CD4-positive, alpha-beta T cell treated with Interleukin-12 subunit alpha and Interleukin-12 subunit beta, for 1 hour (primary cell): ENCODE results near the gene COL4A2.

ENCODE experiments used
- DNase-seq: peaks from one replicate; pipeline ENCODE4 v3.0.0-alpha.2; 2020

COL4A2 gene

GRCh38 chr13:110323172-110323891 lies 16.2 kb downstream of the COL4A2 start:
- no peak for DNase-seq

- DNase-seq: no peak
Observed at GRCh38 chr13:110324026-110324749, 17.1 kb downstream of the COL4A2 start.

DNA sequence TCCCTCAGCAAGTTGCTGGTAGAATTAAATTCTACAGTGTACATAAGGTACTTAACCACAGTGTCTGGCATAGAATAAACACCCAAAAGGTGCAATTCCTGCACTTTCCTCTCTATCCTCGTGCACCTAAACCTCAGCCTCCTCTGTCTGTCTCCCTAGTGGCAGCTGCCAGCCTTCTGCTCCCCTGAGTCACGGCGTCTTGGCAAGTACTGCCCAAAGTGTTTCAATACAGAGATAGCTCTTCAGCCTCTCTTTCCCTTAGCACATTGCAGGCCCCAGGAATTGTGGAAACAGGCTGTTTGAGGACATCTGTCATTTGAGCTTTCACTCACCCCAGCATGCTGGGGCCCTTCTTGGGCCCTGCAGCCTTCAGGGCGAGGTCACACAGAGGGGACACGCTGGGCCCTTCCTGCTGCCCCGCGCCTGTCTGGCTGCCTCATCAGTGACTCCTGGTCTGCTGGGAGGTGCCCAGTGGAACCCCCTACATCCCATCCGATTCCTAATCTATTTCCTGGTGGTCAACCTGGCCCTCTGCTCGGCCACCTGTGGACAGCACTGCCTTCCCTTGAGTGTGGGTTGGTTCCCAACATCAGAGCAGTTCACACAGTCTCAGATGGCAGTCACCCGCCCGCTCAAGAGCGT lies 19.3 kb downstream of the COL4A2 start:
- DNase-seq: no peak

DNA sequence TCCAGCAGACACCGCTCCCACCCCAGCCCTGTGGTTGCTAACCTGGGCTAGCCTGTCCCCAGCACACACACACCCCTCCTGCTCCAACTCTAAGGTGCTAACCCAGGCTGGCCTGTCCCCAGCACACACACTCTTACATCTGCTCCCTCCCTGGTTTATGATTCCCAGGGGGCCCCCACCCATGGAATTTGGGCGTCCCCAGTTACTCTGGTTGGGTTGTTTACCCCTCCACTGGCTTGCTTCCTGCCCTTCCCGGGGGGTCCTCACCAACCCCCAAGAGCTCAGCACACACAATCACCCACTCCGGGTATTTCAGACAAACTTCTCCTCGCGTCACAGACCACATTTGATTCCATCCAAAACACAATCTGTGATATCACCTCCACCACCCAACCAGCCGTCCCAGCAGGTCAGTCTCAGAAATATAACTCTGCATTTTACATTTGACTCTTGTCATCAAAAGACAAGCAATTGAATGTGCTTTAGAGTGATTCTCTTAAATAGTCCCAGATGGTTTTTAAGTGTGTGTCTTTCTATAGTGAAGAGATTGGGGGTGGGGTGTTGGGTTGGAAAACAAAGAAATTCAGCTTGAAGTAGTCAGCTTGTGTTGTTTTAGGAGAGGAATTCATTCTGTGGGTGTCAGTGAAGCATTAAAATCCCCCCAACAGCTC lies 20.1 kb downstream of the COL4A2 start:
- DNase-seq: no peak

GRCh38 chr13:110328573-110328972 lies 21.5 kb downstream of the COL4A2 start:
- no peak for DNase-seq

DNA sequence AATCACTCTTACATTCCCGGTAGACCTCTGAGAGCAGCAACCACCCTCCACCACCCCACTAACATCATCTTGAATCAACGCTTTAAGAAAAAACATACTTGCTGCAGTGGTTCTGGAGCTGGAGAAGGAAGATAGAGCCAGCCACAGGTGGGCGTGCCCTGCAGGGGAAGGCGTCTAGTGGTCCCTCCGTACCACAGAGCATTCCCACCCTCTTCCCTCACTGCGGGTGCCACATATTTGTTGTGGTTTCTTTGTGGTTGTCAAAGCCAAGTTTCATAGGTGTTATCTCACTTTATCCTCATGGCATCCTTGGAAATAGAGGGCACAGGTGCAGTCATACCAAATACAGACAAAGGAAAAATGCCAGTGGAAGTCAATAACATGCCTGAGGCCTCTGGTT lies 22.2 kb downstream of the COL4A2 start:
- DNase-seq: no peak

GRCh38 chr13:110329798-110330461 lies 22.8 kb downstream of the COL4A2 start:
- no peak for DNase-seq

DNA sequence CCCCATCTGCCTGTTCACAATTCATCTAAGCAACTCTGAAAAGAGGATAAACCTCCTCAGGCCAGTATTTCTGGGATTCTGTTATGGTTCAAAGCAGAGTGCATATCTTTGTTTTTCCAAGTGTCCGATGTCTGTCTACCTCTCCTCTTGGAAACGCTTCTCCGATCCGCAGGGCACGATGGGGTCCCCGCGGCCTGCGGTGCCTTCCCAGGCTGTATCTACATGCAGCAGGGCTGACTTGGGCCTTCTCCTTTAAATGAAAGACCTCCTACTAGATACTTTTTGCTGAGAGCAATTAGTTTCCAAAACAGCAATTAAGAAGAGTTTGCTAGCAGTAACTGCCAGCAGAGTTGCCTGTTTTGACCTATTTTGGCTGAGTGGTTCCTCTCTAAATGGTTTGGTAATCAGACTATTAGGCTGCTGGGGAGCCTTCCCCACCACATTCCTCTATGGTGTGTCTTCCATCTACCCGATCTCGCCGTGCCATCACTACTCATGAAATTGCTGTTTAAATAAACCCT lies 23.5 kb downstream of the COL4A2 start:
- DNase-seq: no peak

GRCh38 chr13:110331362-110331761 lies 24.3 kb downstream of the COL4A2 start:
- no peak for DNase-seq

- DNase-seq: no peak
Observed at GRCh38 chr13:110332750-110333149, 25.7 kb downstream of the COL4A2 start.

GRCh38 chr13:110333837-110334236 lies 26.8 kb downstream of the COL4A2 start:
- DNase-seq: no peak

GRCh38 chr13:110334256-110334655 lies 27.2 kb downstream of the COL4A2 start:
- DNase-seq: no peak

DNA sequence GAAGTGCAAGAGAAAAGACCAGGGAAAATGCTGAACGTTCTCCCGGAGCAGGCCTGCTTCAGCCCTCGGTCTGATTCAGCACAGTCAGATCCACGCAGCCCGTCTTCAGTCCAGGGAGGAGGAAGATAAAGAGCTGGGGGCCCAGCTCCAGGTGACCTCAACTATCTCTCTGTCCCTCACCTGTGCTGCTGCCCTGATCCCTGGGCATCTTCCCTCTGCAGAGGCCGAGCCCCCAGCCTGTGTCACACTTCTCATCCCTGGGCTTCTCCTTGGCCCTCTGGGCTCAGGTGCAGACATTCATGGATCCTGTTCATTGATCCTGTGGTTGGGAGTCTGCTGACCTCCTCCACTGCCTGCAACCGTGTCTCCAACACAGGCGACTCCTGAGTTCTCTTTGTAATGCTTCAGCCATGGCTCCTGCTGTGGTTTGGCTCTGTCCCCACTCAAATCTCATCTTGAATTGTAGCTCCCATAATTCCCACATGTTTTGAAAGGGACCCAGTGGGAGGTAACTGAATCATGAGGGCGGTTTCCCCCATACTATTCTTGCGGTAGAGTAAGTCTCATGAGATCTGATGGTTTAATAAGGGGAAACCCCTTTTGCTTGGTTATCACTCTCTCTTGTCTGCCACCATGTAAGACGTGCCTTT lies 27.9 kb downstream of the COL4A2 start:
- DNase-seq: no peak

GRCh38 chr13:110336108-110336507 lies 29.0 kb downstream of the COL4A2 start:
- no peak for DNase-seq

DNA sequence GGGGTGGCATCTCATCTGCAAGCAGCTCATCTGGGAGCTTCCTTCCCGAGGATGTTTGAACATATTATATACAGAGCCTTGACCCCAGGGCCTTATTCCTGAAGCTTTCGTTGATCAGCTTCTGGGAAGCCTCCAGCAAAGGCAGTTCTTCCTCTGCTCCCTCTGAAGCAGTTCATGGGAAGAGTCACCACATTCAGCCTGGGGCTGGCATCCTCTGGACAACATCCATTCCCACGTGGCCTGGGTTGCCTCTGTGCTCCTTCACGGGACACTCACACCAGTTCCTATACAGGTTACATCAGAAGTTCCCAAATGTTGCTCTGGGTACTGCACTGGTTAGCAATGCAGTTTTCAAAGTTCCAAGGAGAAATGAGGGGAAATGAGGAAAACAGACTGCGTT lies 29.6 kb downstream of the COL4A2 start:
- no peak for DNase-seq

- no peak for DNase-seq
Observed at GRCh38 chr13:110337247-110337646, 30.2 kb downstream of the COL4A2 start.

- DNase-seq: no peak
Observed at GRCh38 chr13:110338441-110339101, 31.5 kb downstream of the COL4A2 start.

DNA sequence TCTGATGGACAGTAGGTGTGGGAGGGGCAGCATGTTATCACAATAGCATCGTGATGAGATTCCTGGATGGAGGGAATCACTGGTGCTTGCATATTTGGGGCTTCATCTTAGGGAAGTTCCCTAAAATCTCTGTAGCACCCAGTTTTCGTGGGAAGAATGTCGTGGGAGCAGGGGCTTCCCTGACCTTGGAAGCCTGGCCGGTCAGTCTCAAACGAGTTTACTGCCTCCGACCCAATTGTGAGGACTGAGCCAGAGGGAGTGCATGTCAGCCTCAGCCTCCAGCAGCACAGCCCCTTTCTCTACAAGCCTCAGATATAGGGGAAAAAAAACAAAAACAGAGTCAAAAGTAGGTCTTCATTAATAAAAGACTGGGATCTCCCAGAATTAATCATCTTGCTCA lies 32.2 kb downstream of the COL4A2 start:
- no peak for DNase-seq

DNA sequence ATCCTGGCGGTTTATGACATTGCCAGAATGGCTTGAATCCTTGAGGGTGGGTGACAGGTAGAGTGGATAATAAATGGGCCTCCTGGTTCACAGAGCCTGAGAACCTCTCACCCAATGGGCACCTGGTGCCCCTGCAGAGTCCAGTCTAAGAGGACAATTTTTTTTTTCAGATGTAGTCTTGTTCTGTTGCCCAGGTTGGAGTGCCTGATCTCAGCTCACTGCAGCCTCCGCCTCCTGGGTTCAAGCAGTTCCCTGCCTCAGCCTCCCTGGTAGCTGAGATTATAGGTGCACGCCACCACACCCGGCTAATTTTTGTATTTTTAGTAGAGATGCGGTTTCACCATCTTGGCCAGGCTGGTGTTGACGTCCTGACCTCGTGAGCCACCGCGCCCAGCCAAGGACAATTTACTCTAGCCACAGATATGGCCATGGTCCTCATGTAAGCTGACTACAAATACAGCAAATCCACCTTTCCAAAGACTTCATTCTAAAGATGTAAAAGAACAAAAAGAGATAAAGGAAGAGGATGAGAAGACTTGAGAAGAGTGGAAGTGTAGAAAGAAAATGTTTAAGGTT lies 33.0 kb downstream of the COL4A2 start:
- no peak for DNase-seq

- DNase-seq: peak; percentile 24
Observed at GRCh38 chr13:110340812-110341444, 33.8 kb downstream of the COL4A2 start.
